Endothelial cell (in vitro differentiated cells): Measurements from ENCODE around the gene MAGEA6. TPM values are rescaled to one million over a fixed set of nuclear protein-coding genes. Genes with fewer than 3 reads are reported as not detected.
"Not testable (repeated sequence)": the region's sequence is repeated elsewhere in the genome, so short reads cannot be mapped to it uniquely, and the experiment has no call there.

Experiments
- DNase-seq: peaks from one replicate; pipeline ENCODE4 v3.0.0; 2021; ENCODE audit warnings: low spot score
- H3K27ac Mint-ChIP-seq: one replicate; pipeline ENCODE4 v1.8.0; 2021; ENCODE audit warnings: mixed read lengths, inconsistent platforms; ENCODE audit not compliant: unreplicated experiment
- H3K27me3 Mint-ChIP-seq: one replicate; pipeline ENCODE4 v1.8.0; 2021; ENCODE audit warnings: mild to moderate bottlenecking, moderate library complexity, mixed read lengths, inconsistent platforms; ENCODE audit not compliant: unreplicated experiment
- H3K36me3 Mint-ChIP-seq: one replicate; pipeline ENCODE4 v1.8.0; 2021; ENCODE audit warnings: mild to moderate bottlenecking, low read depth, mixed read lengths, inconsistent platforms; ENCODE audit not compliant: unreplicated experiment
- H3K4me1 Mint-ChIP-seq: one replicate; pipeline ENCODE4 v1.8.0; 2021; ENCODE audit warnings: mild to moderate bottlenecking, mixed read lengths, inconsistent platforms; ENCODE audit not compliant: unreplicated experiment
- H3K4me3 Mint-ChIP-seq: one replicate; pipeline ENCODE4 v1.8.0; 2021; ENCODE audit warnings: mild to moderate bottlenecking, mixed read lengths, inconsistent platforms; ENCODE audit not compliant: unreplicated experiment
- H3K9me3 Mint-ChIP-seq: one replicate; pipeline ENCODE4 v1.8.0; 2021; ENCODE audit warnings: mixed read lengths, inconsistent platforms; ENCODE audit not compliant: unreplicated experiment
- CTCF ChIP-seq: fragments of 200-600 bp; sonication (generic); IDR thresholded peaks from one replicate; pipeline ENCODE4 v1.5.0; 2021; ENCODE audit warnings: antibody characterized with exemption; ENCODE audit not compliant: unreplicated experiment
- long read RNA-seq: library from polyadenylated mRNA; unstranded; transcript quantifications from one replicate; pipeline ENCODE4 v2.0.0, GENCODE V29; 2020; ENCODE audit not compliant: unreplicated experiment
- total RNA-seq: library from RNA; stranded (reverse); fragmentation: NEBNext Ultra II Directional; extraction: Animal tissue kit (Norgen Biotek cat#: 25700); gene quantifications from one replicate; pipeline ENCODE4 v1.2.1, GENCODE V29; 2021; ENCODE audit not compliant: unreplicated experiment

The MAGEA6 gene
- not detected for total RNA-seq
- long read RNA-seq: 0 reads

- H3K27ac Mint-ChIP-seq, H3K4me3 Mint-ChIP-seq, H3K36me3 Mint-ChIP-seq, DNase-seq, H3K9me3 Mint-ChIP-seq, H3K4me1 Mint-ChIP-seq, H3K27me3 Mint-ChIP-seq: not testable (repeated sequence)
These were observed at the start of gene MAGEA6 for GRCh38 chrX:152769549-152770289. MAGEA6 (minus strand) TSS chrX:152769689; CDS start chrX:152767650, 2,039 bp downstream.

- no peak for TF ChIP-seq CTCF
- Mint-ChIP-seq H3K9me3 (no peaks in the 10 kb centered on the region), H3K27me3 (peaks cover 2% of the 10 kb centered on the region), H3K36me3 (no peaks in the 10 kb centered on the region), H3K27ac (no peak overlapping the region), H3K4me3 (no peak overlapping the region), H3K4me1 (peaks cover 3% of the 10 kb centered on the region)
- DNase-seq: no peak
These were observed 49.8 kb upstream of the MAGEA6 start for GRCh38 chrX:152819266-152819665.

- TF ChIP-seq CTCF: no peak
- no peak for DNase-seq
- Mint-ChIP-seq H3K36me3 (no peaks in the 10 kb centered on the region), H3K27ac (no peak overlapping the region), H3K4me3 (no peak overlapping the region), H3K27me3 (peaks cover 4% of the 10 kb centered on the region), H3K9me3 (no peaks in the 10 kb centered on the region), H3K4me1 (peaks cover 8% of the 10 kb centered on the region)
These were observed 48.9 kb upstream of the MAGEA6 start for GRCh38 chrX:152818356-152818755.

- H3K4me3 Mint-ChIP-seq: no peak overlapping the region
- H3K36me3 Mint-ChIP-seq: no peaks in the 10 kb centered on the region
- peaks cover 4% of the 10 kb centered on the region for H3K27me3 Mint-ChIP-seq
- H3K27ac Mint-ChIP-seq: no peak overlapping the region
- H3K9me3 Mint-ChIP-seq: no peaks in the 10 kb centered on the region
- TF ChIP-seq CTCF: no peak
- peaks cover 8% of the 10 kb centered on the region for H3K4me1 Mint-ChIP-seq
- peak; percentile 22 for DNase-seq
These were observed 47.7 kb upstream of the MAGEA6 start for GRCh38 chrX:152817078-152817764.

GRCh38 chrX:152814048-152814447 lies 44.6 kb upstream of the MAGEA6 start:
- no peaks in the 10 kb centered on the region for H3K36me3 Mint-ChIP-seq
- no peak overlapping the region for H3K4me3 Mint-ChIP-seq
- H3K9me3 Mint-ChIP-seq: no peaks in the 10 kb centered on the region
- TF ChIP-seq CTCF: no peak
- DNase-seq: no peak
- peaks cover 2% of the 10 kb centered on the region for H3K27me3 Mint-ChIP-seq
- H3K27ac Mint-ChIP-seq: no peak overlapping the region
- peaks cover 8% of the 10 kb centered on the region for H3K4me1 Mint-ChIP-seq
